Trophoblast cell (in vitro differentiated cells and primary cell): ENCODE data around the gene NR1I3.
A peak's percentile ranks its signal among the peaks of the same experiment; 100 is the strongest.

Experiments used
- DNase-seq, 2 donors: peaks; one replicate each; pipeline ENCODE4 v3.0.0-alpha.2; 2016
- H2AFZ ChIP-seq: 2 replicates; pipeline ENCODE4 v1.6.1; 2013; ENCODE audit warnings: low read length, moderate library complexity, mild to moderate bottlenecking; ENCODE audit not compliant: insufficient read depth, poor library complexity
- H2AK5ac ChIP-seq: 2 replicates; pipeline ENCODE4 v1.6.1; 2013; ENCODE audit warnings: mild to moderate bottlenecking, low read length
- H2BK120ac ChIP-seq: 2 replicates; pipeline ENCODE4 v1.6.1; 2013; ENCODE audit warnings: low read length, mild to moderate bottlenecking, moderate library complexity; ENCODE audit not compliant: insufficient read depth, poor library complexity
- H2BK12ac ChIP-seq: 2 replicates; pipeline ENCODE4 v1.6.1; 2013; ENCODE audit warnings: mild to moderate bottlenecking, low read length, moderate library complexity
- H2BK5ac ChIP-seq: 2 replicates; pipeline ENCODE4 v1.6.1; 2013; ENCODE audit warnings: low read length, low read depth, moderate library complexity, mild to moderate bottlenecking; ENCODE audit not compliant: poor library complexity
- H3K14ac ChIP-seq: 2 replicates; pipeline ENCODE4 v1.6.1; 2013; ENCODE audit warnings: mild to moderate bottlenecking, low read length
- H3K18ac ChIP-seq: 2 replicates; pipeline ENCODE4 v1.6.1; 2013; ENCODE audit warnings: mild to moderate bottlenecking, low read length
- H3K23ac ChIP-seq: 2 replicates; pipeline ENCODE4 v1.6.1; 2013; ENCODE audit warnings: low read length
- H3K27ac ChIP-seq: 2 replicates; pipeline ENCODE4 v1.5.1; 2013; ENCODE audit warnings: low read depth, mild to moderate bottlenecking, inconsistent platforms, low read length, moderate library complexity
- H3K27me3 ChIP-seq: 2 replicates; pipeline ENCODE4 v1.6.1; 2013; ENCODE audit warnings: inconsistent platforms, mild to moderate bottlenecking, low read length, moderate library complexity; ENCODE audit not compliant: insufficient read depth
- H3K36me3 ChIP-seq, 2 experiments: 1 replicate in 1 of 2; 2 replicates in 1 of 2; pipeline ENCODE4 v1.6.1; 2013; ENCODE audit warnings: low read length in 2 of 2, mild to moderate bottlenecking in 2 of 2, moderate library complexity in 1 of 2; ENCODE audit not compliant: insufficient read depth in 2 of 2, control insufficient read depth in 1 of 2
- H3K4ac ChIP-seq: 2 replicates; pipeline ENCODE4 v1.6.1; 2013; ENCODE audit warnings: low read depth, mild to moderate bottlenecking, low read length, moderate library complexity
- H3K4me1 ChIP-seq, 2 experiments: 1 replicate in 1 of 2; 2 replicates in 1 of 2; pipeline ENCODE4 v1.6.1; 2013; ENCODE audit warnings: low read length in 2 of 2, mild to moderate bottlenecking in 2 of 2, moderate library complexity in 1 of 2; ENCODE audit not compliant: insufficient read depth in 2 of 2, control insufficient read depth in 1 of 2
- H3K4me2 ChIP-seq: 2 replicates; pipeline ENCODE4 v1.6.1; 2013; ENCODE audit warnings: inconsistent platforms, mild to moderate bottlenecking, low read length, moderate library complexity
- H3K4me3 ChIP-seq: 2 replicates; pipeline ENCODE4 v1.5.1; 2013; ENCODE audit warnings: mild to moderate bottlenecking, low read depth, low read length, inconsistent platforms
- H3K79me1 ChIP-seq: one replicate; pipeline ENCODE4 v1.6.1; 2013; ENCODE audit warnings: low read length
- H3K79me2 ChIP-seq: 2 replicates; pipeline ENCODE4 v1.6.1; 2013; ENCODE audit warnings: low read length, mild to moderate bottlenecking; ENCODE audit not compliant: control insufficient read depth, insufficient read depth, poor library complexity
- H3K9ac ChIP-seq: 2 replicates; pipeline ENCODE4 v1.6.1; 2013; ENCODE audit warnings: mild to moderate bottlenecking, low read length
- H3K9me3 ChIP-seq: 2 replicates; pipeline ENCODE4 v1.6.1; 2013; ENCODE audit warnings: low read depth, mild to moderate bottlenecking, control low read depth, inconsistent platforms, low read length; ENCODE audit not compliant: insufficient read depth
- H4K12ac ChIP-seq: 2 replicates; pipeline ENCODE4 v1.6.1; 2013; ENCODE audit warnings: low read depth, mild to moderate bottlenecking, low read length, moderate library complexity
- H4K8ac ChIP-seq: 2 replicates; pipeline ENCODE4 v1.6.1; 2013; ENCODE audit warnings: low read depth, mild to moderate bottlenecking, low read length, moderate library complexity
- H4K91ac ChIP-seq: one replicate; pipeline ENCODE4 v1.6.1; 2013; ENCODE audit warnings: low read depth, mild to moderate bottlenecking, low read length, moderate library complexity
- WGBS: extraction: QIAGEN DNeasy Blood & Tissue Kit; methylation state at CpG from one replicate; pipeline ENCODE4 v1.1.7; 2013; ENCODE audit warnings: missing lambda C conversion rate; ENCODE audit not compliant: insufficient read length, insufficient coverage; ENCODE audit errors: extremely low coverage; 5-methylcytosine and 5-hydroxymethylcytosine counted together

The NR1I3 gene

GRCh38 chr1:161182214-161182613 is 55.8 kb downstream of the NR1I3 start:
- Histone ChIP-seq H2BK5ac (no peak overlapping the region), H3K4me2 (no peak overlapping the region), H3K18ac (no peak overlapping the region), H3K36me3 (no peaks in the 10 kb centered on the region), H3K27me3 (no peaks in the 10 kb centered on the region), H3K23ac (no peak overlapping the region), H3K4me3 (no peak overlapping the region), H2AFZ (no peak overlapping the region), H3K79me2 (peaks cover 3% of the 10 kb centered on the region), H3K27ac (no peak overlapping the region), H3K9me3 (no peaks in the 10 kb centered on the region), H4K12ac (no peak overlapping the region), H3K4ac (no peak overlapping the region), H3K79me1 (peaks cover 5% of the 10 kb centered on the region), H2BK120ac (no peak overlapping the region), H4K8ac (no peak overlapping the region), H2AK5ac (no peak overlapping the region), H3K14ac (no peak overlapping the region), H4K91ac (no peak overlapping the region), H2BK12ac (no peak overlapping the region), H3K9ac (no peak overlapping the region), H3K4me1 (peaks cover 0 to 4% of the 10 kb centered on the region in 2 experiments)
- DNase-seq: peak in 1 of 2 donors; percentile 53
- no CpG with 5 or more reads among the region's 1 CpG for WGBS

GRCh38 chr1:161180639-161181038 is 57.4 kb downstream of the NR1I3 start:
- Histone ChIP-seq H3K4me1 (peaks cover 6 to 8% of the 10 kb centered on the region in 2 experiments), H3K4me3 (no peak overlapping the region), H2AK5ac (no peak overlapping the region), H2BK5ac (no peak overlapping the region), H3K18ac (no peak overlapping the region), H3K9me3 (no peaks in the 10 kb centered on the region), H4K8ac (no peak overlapping the region), H3K79me2 (peaks cover 8% of the 10 kb centered on the region), H2BK12ac (no peak overlapping the region), H2BK120ac (no peak overlapping the region), H3K23ac (no peak overlapping the region), H3K27ac (no peak overlapping the region), H3K4ac (no peak overlapping the region), H3K9ac (no peak overlapping the region), H3K79me1 (peaks cover 8% of the 10 kb centered on the region), H3K27me3 (no peaks in the 10 kb centered on the region), H3K36me3 (peaks cover under 1 to 1% of the 10 kb centered on the region in 2 experiments), H3K4me2 (no peak overlapping the region), H4K12ac (no peak overlapping the region), H3K14ac (no peak overlapping the region), H4K91ac (no peak overlapping the region), H2AFZ (no peak overlapping the region)
- WGBS: no CpG with 5 or more reads among the region's 1 CpG
- no peak for DNase-seq

GRCh38 chr1:161179698-161180097 is 58.3 kb downstream of the NR1I3 start:
- peak; percentile 91 to 96 for DNase-seq
- Histone ChIP-seq H3K4me1 (peaks cover 6 to 8% of the 10 kb centered on the region in 2 experiments), H3K9me3 (no peaks in the 10 kb centered on the region), H4K91ac (no peak overlapping the region), H4K8ac (no peak overlapping the region), H2AK5ac (no peak overlapping the region), H4K12ac (no peak overlapping the region), H3K36me3 (peaks cover 7 to 9% of the 10 kb centered on the region in 2 experiments), H3K4ac (no peak overlapping the region), H2BK5ac (no peak overlapping the region), H3K27ac (no peak overlapping the region), H3K14ac (no peak overlapping the region), H2AFZ (no peak overlapping the region), H3K4me3 (no peak overlapping the region), H2BK120ac (no peak overlapping the region), H2BK12ac (no peak overlapping the region), H3K4me2 (no peak overlapping the region), H3K23ac (no peak overlapping the region), H3K9ac (no peak overlapping the region), H3K79me1 (peaks cover 8% of the 10 kb centered on the region), H3K18ac (no peak overlapping the region), H3K27me3 (no peaks in the 10 kb centered on the region), H3K79me2 (peaks cover 8% of the 10 kb centered on the region)
- WGBS: no CpG with 5 or more reads among the region's 3 CpGs
